Adrenal gland (tissue), 12 donors: Measurements from ENCODE around the gene MARCHF9. TPM values are rescaled to one million over a fixed set of nuclear protein-coding genes. Genes with fewer than 3 reads are reported as not detected.

Experiments
- DNase-seq, 7 donors: peaks; one replicate each; pipeline ENCODE4 v3.0.0-alpha.2; 2019 to 2020
- H3K27ac ChIP-seq, 5 donors: fragments of 200-600 bp; sonication (generic) in 4 of 5; 1 replicate in 3 of 5; 2 replicates in 2 of 5; pipeline versions ENCODE4 v1.5.1 to v1.8.0; 2016 to 2020; ENCODE audit warnings: mild to moderate bottlenecking in 1 of 5
- H3K27me3 ChIP-seq: fragments of 200-600 bp; 2 replicates; pipeline ENCODE4 v1.8.0; 2021
- H3K36me3 ChIP-seq, 2 donors: fragments of 200-600 bp; replicated peaks in 1 of 2; 1 replicate in 1 of 2; 2 replicates in 1 of 2; pipeline versions ENCODE4 v1.5.1 to v1.8.0; 2018 to 2022
- H3K4me1 ChIP-seq, 2 donors: fragments of 200-600 bp; replicated peaks in 1 of 2; 1 replicate in 1 of 2; 2 replicates in 1 of 2; pipeline versions ENCODE4 v1.5.1 to v1.8.0; 2018 to 2021
- H3K4me3 ChIP-seq, 4 donors: fragments of 200-600 bp; sonication (generic) in 3 of 4; one replicate each; pipeline ENCODE4 v1.5.1; 2016 to 2018
- H3K9me3 ChIP-seq, 3 donors: fragments of 200-600 bp; sonication (generic) in 1 of 3; replicated peaks in 1 of 3; 1 replicate in 2 of 3; 2 replicates in 1 of 3; pipeline versions ENCODE4 v1.5.1 to v1.8.0; 2016 to 2021
- POLR2A ChIP-seq, 2 donors: fragments of 450-650 bp; IDR thresholded peaks; one replicate each; pipeline ENCODE4 v1.6.1; 2017; ENCODE audit warnings: antibody characterized with exemption in 2 of 2, mild to moderate bottlenecking in 2 of 2, moderate library complexity in 1 of 2
- WGBS, 4 donors: extraction: QIAGEN DNeasy Blood & Tissue Kit in 2 of 4; methylation state at CpG; one replicate each; pipeline versions ENCODE4 v1.1.5 to v1.1.7; 2013 to 2017; 5-methylcytosine and 5-hydroxymethylcytosine counted together
- intact Hi-C, 2 donors: fragments of 100-400 bp; cut with DNase I; formaldehyde crosslinking; loops; one replicate each; pipeline versions ENCODE4 v1.14.1 to v1.15.0; 2022 to 2023
- polyA plus RNA-seq, 3 donors: library from polyadenylated mRNA; stranded (reverse); fragments of 200-250 nt in 2 of 3; fragments of 350-450 nt in 1 of 3; fragmentation: Illumina TruSeq in 1 of 3; extraction: RNeasy Lipid Tissue Mini Kit (QIAGEN cat#74804) in 1 of 3; gene quantifications; one replicate each; pipeline ENCODE4 v1.2.3, GENCODE V29; 2013 to 2014
- total RNA-seq, 9 donors: library from RNA; depleted of rRNA in 4 of 9; stranded (reverse); fragments of >200 nt in 4 of 9; fragments of 120-200 nt in 1 of 9; fragmentation: NEBNext Ultra II Directional in 1 of 9; extraction: Animal tissue kit (Norgen Biotek cat#: 25700) in 1 of 9; gene quantifications; one replicate each; pipeline versions ENCODE4 v1.1.0 to v1.2.4, GENCODE V29; 2013 to 2023
- TF ChIP-seq, protein P1 (sequence below), 6 experiments: fragments of 450-650 bp in 4 of 6; fragments of 200-600 bp in 2 of 6; sonication (generic) in 1 of 6; IDR thresholded peaks; 1 replicate in 5 of 6; 2 replicates in 1 of 6; pipeline versions ENCODE4 v1.5.1 to v1.8.0; 2016 to 2021; ENCODE audit warnings: antibody characterized with exemption in 6 of 6, mild to moderate bottlenecking in 2 of 6, moderate library complexity in 1 of 6
- donor health status: healthy with polysubstance abuse.
- donor health status: Bipolar disorder and iron deficiency.
- donor health status: DM: yes; HTN: yes; CAD: no.
- donor health status: DM: no; HTN: no; CAD: no.
- donor health status: DM: no; HTN: no; CAD: no.
- donor health status: DM: yes; HTN: yes; CAD: no.

Gene MARCHF9
- total and polyA plus RNA-seq, 12 donors = 6.7 to 45.1 (median 16.6) TPM

DNA sequence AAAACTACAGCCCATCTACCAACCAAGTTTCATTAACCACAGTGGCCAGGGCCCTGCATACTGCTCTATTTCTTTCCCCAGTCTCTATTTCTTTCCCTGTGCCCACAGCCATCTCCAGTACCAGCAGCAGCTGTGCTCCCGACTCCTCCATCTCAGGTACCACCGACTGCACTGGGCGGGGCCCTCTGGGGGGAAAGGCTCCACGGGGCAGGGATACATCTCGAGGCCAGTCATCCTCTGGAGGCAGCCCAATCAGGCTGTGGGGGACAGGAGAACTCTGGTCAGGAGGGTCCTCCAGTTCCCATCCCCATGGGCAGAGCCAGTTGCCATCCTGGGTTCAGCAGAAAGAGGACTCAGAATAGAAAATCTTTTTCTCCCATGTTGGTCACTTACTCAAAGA lies 5.8 kb upstream of the MARCHF9 start:
- Histone ChIP-seq H3K9me3 (no peaks in the 10 kb centered on the region), H3K4me3 (no peak overlapping the region), H3K27ac (no peak overlapping the region), H3K36me3 (peaks cover 0 to 45% of the 10 kb centered on the region in 2 donors), H3K4me1 (peaks cover 15 to 31% of the 10 kb centered on the region in 2 donors), H3K27me3 (no peaks in the 10 kb centered on the region)
- no peak for TF ChIP-seq POLR2A (IDR thresholded peaks at IDR 0.05)
- TF ChIP-seq, protein P1, sequence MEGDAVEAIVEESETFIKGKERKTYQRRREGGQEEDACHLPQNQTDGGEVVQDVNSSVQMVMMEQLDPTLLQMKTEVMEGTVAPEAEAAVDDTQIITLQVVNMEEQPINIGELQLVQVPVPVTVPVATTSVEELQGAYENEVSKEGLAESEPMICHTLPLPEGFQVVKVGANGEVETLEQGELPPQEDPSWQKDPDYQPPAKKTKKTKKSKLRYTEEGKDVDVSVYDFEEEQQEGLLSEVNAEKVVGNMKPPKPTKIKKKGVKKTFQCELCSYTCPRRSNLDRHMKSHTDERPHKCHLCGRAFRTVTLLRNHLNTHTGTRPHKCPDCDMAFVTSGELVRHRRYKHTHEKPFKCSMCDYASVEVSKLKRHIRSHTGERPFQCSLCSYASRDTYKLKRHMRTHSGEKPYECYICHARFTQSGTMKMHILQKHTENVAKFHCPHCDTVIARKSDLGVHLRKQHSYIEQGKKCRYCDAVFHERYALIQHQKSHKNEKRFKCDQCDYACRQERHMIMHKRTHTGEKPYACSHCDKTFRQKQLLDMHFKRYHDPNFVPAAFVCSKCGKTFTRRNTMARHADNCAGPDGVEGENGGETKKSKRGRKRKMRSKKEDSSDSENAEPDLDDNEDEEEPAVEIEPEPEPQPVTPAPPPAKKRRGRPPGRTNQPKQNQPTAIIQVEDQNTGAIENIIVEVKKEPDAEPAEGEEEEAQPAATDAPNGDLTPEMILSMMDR (IDR thresholded peaks at IDR 0.05) = no peak
- intact Hi-C loops = no loop called here
- 92 to 94% (median 94%) methylated on average over 5 of the region's 5 CpGs for WGBS, 4 donors
- DNase-seq = no peak

DNA sequence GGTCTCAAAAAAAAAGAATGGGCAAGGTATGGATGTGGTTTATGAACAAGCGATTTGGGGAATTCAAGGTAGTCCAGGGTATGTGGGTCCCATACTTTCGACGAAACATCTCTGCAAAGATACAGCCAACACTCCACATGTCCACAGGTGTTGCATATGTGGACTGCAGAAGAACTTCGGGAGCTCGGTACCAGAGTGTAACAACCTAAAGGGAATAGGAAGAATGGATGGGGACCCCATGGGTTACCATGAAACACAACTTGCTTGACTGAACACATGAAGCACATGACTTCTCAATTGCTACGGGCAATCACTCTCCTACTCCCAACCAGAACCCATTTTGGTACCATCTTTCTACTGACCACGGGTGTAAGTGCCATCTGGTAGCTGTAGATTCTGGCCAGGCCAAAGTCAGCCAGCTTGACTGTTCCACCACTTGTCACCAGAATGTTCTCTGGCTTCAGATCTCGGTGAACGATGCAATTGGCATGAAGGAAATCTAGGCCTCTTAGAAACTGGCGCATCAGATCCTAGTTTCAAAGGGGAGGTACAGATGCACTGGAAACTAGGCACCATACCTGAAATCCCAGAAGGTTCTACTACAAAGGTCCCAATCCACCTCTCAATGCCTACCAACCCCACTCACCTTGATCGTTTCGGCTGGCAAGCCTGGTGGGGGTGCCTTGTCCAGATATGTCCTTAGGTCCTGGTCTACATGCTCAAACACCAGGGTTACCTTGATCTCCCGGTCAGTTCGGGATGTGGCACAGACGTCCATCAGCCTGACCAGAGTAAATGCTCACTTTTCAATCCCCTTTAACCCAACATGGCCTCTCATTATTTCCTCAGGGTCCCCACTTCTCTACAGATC lies 4.1 kb upstream of the MARCHF9 start:
- TF ChIP-seq, protein P1 (IDR thresholded peaks at IDR 0.05) = no peak
- no peak for TF ChIP-seq POLR2A (IDR thresholded peaks at IDR 0.05)
- Histone ChIP-seq H3K9me3 (no peaks in the 10 kb centered on the region), H3K4me1 (peaks cover 9 to 33% of the 10 kb centered on the region in 2 donors), H3K36me3 (peaks cover 0 to 45% of the 10 kb centered on the region in 2 donors), H3K4me3 (peak overlapping the region in 2 of 4 donors; percentile 65 to 70), H3K27ac (peak overlapping the region in 4 of 5 donors; percentile 73 to 98 (median 94)), H3K27me3 (no peaks in the 10 kb centered on the region)
- DNase-seq = no peak
- intact Hi-C loops = no loop called here
- WGBS, 4 donors = 79 to 86% (median 84%) methylated on average over 14 to 15 of the region's 15 CpGs

DNA sequence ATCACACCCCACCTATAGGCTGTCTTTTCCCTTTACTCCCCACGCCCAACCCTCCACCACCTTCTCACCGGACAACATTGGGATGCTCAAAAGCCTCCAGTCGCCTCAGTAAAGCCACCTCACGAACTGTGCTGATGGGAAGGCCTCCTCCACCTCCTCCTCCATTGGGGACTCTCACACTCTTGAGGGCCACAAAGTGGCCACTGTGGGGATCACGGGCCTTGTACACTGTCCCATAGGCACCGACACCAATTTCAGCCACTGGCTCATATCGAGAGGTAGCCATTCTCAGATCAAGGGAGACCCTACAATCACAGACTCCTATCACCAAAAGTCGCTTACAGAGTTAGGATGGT lies 3.5 kb upstream of the MARCHF9 start:
- intact Hi-C loops = no loop called here
- H3K27ac ChIP-seq = peak overlapping the region; percentile 73 to 98 (median 94)
- H3K4me1 ChIP-seq = peaks cover 8 to 33% of the 10 kb centered on the region in 2 donors
- TF ChIP-seq, protein P1 (IDR thresholded peaks at IDR 0.05) = no peak
- no peak for TF ChIP-seq POLR2A (IDR thresholded peaks at IDR 0.05)
- H3K9me3 ChIP-seq = no peaks in the 10 kb centered on the region
- peaks cover 0 to 43% of the 10 kb centered on the region in 2 donors for H3K36me3 ChIP-seq
- H3K4me3 ChIP-seq = peak overlapping the region; percentile 30 to 81 (median 68)
- no peak for DNase-seq
- WGBS, 4 donors = 8 to 10% (median 9%) methylated on average over 8 of the region's 8 CpGs
- no peaks in the 10 kb centered on the region for H3K27me3 ChIP-seq

DNA sequence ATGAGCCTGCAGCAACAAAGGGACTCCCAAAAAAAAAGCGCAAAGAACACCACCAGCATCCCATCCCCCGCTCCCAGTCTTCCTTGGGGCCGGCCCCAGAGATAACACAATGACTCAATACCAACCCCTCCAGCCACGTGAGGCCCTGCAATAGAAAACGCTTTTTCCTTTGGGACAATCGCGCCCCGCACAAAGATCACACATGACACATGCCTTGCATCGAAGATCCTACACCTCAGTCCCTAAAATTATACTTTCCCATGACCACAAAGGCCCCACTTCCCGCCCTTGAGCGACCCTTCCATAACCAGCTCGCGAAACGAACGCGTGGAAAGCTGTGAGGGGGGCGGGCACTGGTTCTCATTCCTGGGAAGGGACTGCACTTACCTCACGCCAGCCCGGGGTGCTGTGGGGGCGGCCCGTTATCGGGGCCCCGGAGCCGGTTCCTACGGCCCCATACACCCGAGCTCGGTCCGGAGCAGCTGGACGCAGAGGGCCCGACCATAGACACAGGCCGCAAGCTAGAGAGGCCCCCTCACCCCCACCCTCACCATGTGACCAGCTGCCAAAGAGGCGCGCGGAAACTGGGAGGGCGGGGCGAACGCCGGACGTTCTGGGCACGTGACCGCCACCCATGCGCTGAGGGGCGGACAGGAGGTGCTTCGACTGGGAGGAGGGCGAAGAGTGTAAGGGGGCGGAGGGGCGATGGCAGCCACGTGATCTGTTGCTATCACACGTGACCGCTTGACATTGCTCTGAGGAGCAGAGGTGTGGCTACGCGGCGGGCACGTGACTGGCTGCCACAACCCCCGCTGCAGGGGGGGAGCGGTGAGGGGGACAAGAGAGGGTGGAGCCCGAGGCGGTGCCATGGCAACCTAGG lies 2.9 kb upstream of the MARCHF9 start, which contains the start of gene CDK4:
Gene CDK4, minus strand, starts transcription at position 523 of the 880 bp plus-strand sequence. CDS start 593 bp downstream, outside the sequence.
- H3K27ac ChIP-seq = peak within 1 kb of the TSS; percentile 73 to 98 (median 94)
- TF ChIP-seq, protein P1 (IDR thresholded peaks at IDR 0.05) = no peak
- TF ChIP-seq POLR2A (IDR thresholded peaks at IDR 0.05) = peak; percentile 82 to 93
- DNase-seq = peak; percentile 99 to 100 (median 100)
- H3K4me3 ChIP-seq = peak within 1 kb of the TSS; percentile 30 to 81 (median 68)
- peaks cover 0 to 37% of the 10 kb centered on the region in 2 donors for H3K36me3 ChIP-seq
- intact Hi-C loops = no loop called here
- peaks cover 8 to 33% of the 10 kb centered on the region in 2 donors for H3K4me1 ChIP-seq
- no peaks in the 10 kb centered on the region for H3K27me3 ChIP-seq
- H3K9me3 ChIP-seq = no peaks in the 10 kb centered on the region
- WGBS, 4 donors = 0 to 4% (median 0%) methylated on average over 19 to 58 of the region's 58 CpGs
